NCI-H128 (cell line): Measurements from ENCODE around the gene ZFP57.
"Not testable (repeated sequence)": the region's sequence is repeated elsewhere in the genome, so short reads cannot be mapped to it uniquely, and the experiment has no call there.

Experiments used
- DNase-seq: peaks from one replicate; lab custom pipeline; 2025; ENCODE audit not compliant: unreplicated experiment; lab: John Stamatoyannopoulos, UW

Gene ZFP57

GRCh38 chr6:29696147-29697125 is 15.5 kb upstream of the ZFP57 start:
- DNase-seq: no peak

- DNase-seq: no peak
Observed at GRCh38 chr6:29694637-29695036, 13.7 kb upstream of the ZFP57 start.

GRCh38 chr6:29685718-29686326 is 4.9 kb upstream of the ZFP57 start:
- no peak for DNase-seq

GRCh38 chr6:29681811-29682210 is 859 bp upstream of the ZFP57 start:
- DNase-seq: no peak

GRCh38 chr6:29680416-29680815 is 536 bp downstream of the ZFP57 start:
- no peak for DNase-seq

GRCh38 chr6:29679962-29680361 is 990 bp downstream of the ZFP57 start:
- no peak for DNase-seq

GRCh38 chr6:29678114-29678513 is 2.8 kb downstream of the ZFP57 start:
- no peak for DNase-seq

GRCh38 chr6:29676981-29677601 is 3.9 kb downstream of the ZFP57 start:
- no peak for DNase-seq

GRCh38 chr6:29675561-29675960 is 5.4 kb downstream of the ZFP57 start:
- DNase-seq: no peak

- DNase-seq: no peak
Observed at GRCh38 chr6:29674008-29674407, 6.9 kb downstream of the ZFP57 start.

- DNase-seq: no peak
Observed at GRCh38 chr6:29673161-29673560, 7.8 kb downstream of the ZFP57 start.

GRCh38 chr6:29672116-29672515 is 8.8 kb downstream of the ZFP57 start:
- not testable (repeated sequence) for DNase-seq

GRCh38 chr6:29671026-29671425 is 9.9 kb downstream of the ZFP57 start:
- DNase-seq: no peak

- DNase-seq: no peak
Observed at GRCh38 chr6:29667158-29667557, 13.8 kb downstream of the ZFP57 start.

- DNase-seq: no peak
Observed at GRCh38 chr6:29666826-29667130, 14.2 kb downstream of the ZFP57 start.

- no peak for DNase-seq
Observed at GRCh38 chr6:29665942-29666825, 14.8 kb downstream of the ZFP57 start.

- no peak for DNase-seq
Observed at GRCh38 chr6:29663300-29664042, 17.5 kb downstream of the ZFP57 start.

- not testable (repeated sequence) for DNase-seq
Observed at GRCh38 chr6:29661502-29662141, 19.3 kb downstream of the ZFP57 start.

- no peak for DNase-seq
Observed at GRCh38 chr6:29661071-29661470, 19.9 kb downstream of the ZFP57 start.

- DNase-seq: no peak
Observed at GRCh38 chr6:29656798-29657197, 24.2 kb downstream of the ZFP57 start, which contains the start of gene MOG. Gene MOG, plus strand, starts transcription at chr6:29657092. Its CDS starts 118 bp downstream, at chr6:29657210.
